Stimulated activated CD8-positive, alpha-beta memory T cell treated with anti-CD3 and anti-CD28 coated beads, Interleukin-15, amount 100 ng/mL, for 24 hours (primary cell): ENCODE results near the gene HLF.

ENCODE experiments used
- DNase-seq: peaks from one replicate; pipeline ENCODE4 v3.0.0-alpha.2; 2020; ENCODE audit warnings: low read depth

The HLF gene

GRCh38 chr17:55292094-55292493 is 27.3 kb downstream of the HLF start:
- DNase-seq: no peak

- DNase-seq: no peak
These were observed 29.4 kb downstream of the HLF start for GRCh38 chr17:55294042-55294751.

- DNase-seq: peak; percentile 8
These were observed 30.8 kb downstream of the HLF start for GRCh38 chr17:55295411-55296170.

GRCh38 chr17:55296171-55296695 is 31.5 kb downstream of the HLF start:
- DNase-seq: no peak

DNA sequence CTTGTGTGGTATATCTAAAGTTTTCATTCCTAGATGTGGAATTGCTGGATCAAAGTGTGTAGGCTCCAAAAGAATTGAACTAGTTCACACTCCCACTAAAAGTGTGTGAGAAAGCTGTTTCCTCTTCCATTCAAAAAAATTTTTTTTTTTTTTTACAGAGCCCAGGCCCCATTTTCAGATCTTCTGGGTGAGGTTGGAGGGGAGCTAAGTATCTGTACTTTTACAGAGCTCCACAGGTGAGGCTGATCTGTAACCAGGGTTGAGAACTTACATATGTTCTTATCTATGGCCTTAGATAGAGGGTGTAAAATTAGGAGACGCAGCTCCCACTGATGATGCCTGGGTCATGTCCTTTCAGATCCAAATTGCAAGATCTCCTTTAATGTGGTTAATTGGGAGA is 31.9 kb downstream of the HLF start:
- no peak for DNase-seq

- DNase-seq: no peak
These were observed 33.5 kb downstream of the HLF start for GRCh38 chr17:55298111-55298730.

- DNase-seq: no peak
These were observed 34.5 kb downstream of the HLF start for GRCh38 chr17:55299162-55299838.

GRCh38 chr17:55299890-55300289 is 35.1 kb downstream of the HLF start:
- no peak for DNase-seq

DNA sequence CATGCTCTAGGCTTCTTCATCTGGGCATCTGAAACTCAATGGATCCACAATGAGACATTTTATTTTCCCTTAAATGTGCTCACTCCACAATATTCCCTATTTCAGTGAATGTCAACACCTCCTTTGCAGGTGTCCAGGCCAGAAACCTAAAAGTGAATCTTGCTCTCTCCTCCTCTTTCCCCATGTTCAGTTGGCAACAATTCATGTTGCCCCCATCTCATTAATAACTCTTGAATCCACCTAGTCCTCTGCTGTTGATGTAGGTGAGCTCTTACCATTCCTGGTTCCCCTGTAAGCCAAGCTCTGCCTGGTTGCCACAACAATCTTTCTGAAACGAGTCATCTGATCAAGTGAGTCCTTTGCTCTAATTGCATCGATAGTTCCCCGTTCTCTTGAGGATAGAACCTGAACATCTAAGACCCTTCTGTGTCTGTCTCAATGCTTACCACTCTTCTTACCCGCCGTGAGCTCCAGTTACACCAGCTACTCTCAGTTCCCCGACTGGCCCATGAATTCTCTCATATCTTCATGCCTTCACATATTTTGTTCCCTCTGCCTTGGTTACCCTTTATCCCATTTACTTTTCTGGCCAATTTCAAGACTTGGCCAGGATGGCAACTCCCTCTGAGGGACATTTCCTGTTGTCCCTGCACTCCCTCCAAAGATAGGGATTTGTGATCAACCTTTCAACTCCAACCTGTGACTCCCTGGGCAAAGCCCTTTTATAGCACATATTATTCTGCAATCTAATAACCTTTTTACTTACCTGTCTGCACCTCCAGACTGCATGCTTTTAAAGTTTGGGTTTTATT is 35.9 kb downstream of the HLF start:
- DNase-seq: no peak

GRCh38 chr17:55301521-55302406 is 37.0 kb downstream of the HLF start:
- no peak for DNase-seq

DNA sequence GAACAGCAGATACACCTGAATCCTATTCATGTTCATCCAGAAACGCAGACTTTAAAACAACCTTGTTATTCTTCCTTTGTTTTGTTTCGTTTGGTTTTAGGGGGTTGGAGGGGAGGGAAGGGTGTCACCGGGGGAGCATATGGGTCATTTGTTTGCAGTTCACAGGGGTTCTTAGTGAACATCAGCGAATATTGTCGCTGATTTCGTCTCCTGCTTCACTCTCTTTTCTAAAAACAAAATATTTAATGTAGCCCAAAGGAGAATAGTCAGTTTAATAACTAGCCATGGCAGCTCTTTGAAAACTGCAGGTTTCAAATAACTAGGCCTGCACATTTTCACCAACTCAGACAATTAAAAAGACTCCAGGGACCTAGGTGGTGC is 37.6 kb downstream of the HLF start:
- no peak for DNase-seq

DNA sequence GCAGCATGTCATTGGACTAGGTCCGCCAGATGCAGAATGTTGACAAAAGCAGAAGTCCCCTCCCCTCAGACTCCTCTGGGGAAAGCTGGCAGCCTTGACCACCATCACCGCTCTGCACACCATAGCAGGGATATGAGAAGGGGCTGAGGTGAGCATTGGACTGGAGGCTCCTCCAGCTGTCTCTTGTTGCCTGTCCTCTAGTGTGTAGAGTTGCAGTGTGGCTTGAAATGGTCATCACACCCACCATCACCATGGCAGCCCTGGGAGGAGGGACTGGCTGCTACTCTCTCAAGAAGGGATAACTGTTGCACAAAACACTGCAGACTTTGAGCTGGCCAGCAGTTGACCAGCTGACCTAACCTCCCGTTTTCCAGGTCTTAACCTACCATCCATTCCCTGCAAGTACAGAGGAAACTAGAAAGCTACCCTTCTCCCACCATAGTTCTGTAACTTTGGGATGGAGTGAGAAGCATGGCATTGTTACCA is 38.3 kb downstream of the HLF start:
- DNase-seq: no peak

- no peak for DNase-seq
These were observed 39.0 kb downstream of the HLF start for GRCh38 chr17:55303701-55304145.

GRCh38 chr17:55304171-55304859 is 39.6 kb downstream of the HLF start:
- no peak for DNase-seq

DNA sequence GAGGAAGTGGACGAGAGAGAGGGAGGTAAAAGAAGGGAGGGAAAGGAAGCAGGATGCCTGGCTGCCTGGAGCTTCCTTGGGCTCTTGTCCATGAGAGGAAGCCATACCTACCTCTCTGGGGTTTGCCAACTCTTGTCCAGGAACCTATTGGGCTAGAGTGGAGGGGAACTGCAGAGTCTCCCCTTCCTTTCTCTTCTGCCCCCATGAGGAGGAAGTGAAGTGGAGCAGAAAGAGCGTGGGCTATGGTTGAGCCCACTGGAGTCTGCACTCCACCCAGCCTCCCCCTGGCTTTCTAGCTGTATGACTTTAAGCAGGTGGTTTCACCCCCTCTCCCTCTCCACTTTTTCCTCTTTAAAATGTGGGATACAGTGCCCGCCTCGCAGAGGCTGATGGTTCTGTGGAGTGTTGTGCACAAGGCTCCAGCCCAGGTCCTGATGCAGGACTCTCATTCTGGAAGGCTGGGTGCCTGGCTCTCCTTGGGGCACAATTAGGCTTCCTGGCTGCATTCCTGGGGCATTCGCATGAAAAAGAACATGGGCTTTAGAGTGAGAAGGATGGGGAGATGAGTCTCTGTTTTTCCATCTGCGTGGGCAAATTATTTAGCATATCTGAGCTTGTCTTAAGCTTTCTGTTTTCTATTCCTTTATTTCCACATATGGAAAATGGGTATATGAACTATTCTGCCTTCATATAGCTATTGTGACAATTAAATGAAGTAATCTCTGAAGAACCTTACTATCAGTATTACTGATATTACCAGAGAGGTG is 40.7 kb downstream of the HLF start:
- no peak for DNase-seq

GRCh38 chr17:55307879-55308278 is 43.1 kb downstream of the HLF start:
- DNase-seq: no peak

- DNase-seq: no peak
These were observed 44.0 kb downstream of the HLF start for GRCh38 chr17:55308613-55309391.

DNA sequence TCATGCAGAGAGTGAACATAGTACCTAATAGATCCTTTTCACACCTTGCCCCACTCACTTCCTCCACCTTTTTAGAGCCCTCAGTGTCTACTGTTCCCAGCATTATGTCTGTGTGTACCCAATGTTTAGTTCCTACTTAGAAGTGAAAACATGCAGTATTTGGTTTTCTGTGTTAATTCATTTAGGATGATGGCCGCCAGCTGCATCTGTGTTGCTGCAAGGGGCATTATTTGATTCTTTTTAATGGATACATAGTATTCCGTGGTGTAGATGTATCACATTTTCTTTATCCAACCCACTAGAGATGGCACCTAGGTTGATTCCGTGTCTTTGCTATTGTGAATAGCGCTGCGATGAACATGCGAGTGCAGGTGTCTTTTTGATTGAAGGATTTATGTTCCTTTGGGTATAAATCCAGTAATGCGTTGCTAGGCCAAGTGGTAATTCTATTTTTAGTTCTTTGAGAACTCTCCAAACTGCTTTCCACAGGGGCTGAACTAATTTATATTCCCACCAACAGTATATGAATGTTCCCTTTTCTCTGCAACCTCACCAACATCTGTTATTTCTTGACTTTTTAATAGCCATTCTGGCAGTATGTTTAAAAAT is 47.1 kb downstream of the HLF start:
- DNase-seq: no peak
